ENCODE data around the gene SAMD13.

The SAMD13 gene

DNA sequence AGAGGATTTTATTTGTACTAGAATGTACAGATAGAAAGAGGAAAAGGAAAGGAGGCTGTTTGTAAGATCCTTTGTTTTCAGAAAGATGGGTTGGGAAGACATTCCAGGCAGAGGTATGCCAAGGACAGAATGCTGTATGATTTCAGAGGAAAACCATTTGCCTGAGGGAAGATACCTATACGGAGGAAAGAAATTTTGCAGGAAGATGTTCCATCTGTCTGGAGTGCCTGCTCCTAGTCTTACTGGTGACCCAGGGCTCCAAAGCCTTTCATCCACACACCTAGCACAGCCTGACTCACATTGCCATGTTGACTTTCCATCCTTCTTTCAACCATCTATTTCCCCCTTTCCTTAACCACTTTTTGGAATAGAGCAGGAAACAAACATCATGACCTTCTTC lies 18.2 kb downstream of the SAMD13 start:
- H3K4me3 ChIP-seq (ENCODE audit: low read depth, low read length), result no peak overlapping the region
- in situ Hi-C loops (cut with HindIII; ENCODE audit: low sequenced_read_pairs), result no loop called here
- DNase-seq (ENCODE audit: low read depth, low spot score), result no peak
- TF ChIP-seq, protein P1, sequence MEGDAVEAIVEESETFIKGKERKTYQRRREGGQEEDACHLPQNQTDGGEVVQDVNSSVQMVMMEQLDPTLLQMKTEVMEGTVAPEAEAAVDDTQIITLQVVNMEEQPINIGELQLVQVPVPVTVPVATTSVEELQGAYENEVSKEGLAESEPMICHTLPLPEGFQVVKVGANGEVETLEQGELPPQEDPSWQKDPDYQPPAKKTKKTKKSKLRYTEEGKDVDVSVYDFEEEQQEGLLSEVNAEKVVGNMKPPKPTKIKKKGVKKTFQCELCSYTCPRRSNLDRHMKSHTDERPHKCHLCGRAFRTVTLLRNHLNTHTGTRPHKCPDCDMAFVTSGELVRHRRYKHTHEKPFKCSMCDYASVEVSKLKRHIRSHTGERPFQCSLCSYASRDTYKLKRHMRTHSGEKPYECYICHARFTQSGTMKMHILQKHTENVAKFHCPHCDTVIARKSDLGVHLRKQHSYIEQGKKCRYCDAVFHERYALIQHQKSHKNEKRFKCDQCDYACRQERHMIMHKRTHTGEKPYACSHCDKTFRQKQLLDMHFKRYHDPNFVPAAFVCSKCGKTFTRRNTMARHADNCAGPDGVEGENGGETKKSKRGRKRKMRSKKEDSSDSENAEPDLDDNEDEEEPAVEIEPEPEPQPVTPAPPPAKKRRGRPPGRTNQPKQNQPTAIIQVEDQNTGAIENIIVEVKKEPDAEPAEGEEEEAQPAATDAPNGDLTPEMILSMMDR (IDR thresholded peaks at IDR 0.05; ENCODE audit: low read depth, low read length), result no peak

DNA sequence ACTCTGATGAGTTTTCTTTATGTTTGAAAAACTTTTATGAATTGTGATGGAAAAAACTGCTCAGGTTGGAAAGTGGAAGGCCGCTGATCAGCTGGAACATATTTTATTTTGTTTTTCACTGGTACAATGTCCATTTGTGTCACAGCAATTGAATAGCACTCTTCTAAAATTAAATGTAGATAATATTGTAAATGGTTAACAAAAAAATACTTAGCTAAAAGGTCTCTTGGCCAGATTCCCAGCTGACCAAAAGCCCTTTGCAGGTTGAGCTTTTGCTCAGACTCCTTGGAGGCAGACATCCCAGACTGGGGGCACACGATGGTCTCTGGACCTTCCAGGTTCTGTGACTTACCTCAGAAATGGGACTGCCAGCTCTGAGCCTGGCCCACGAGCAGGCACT lies 26.3 kb downstream of the SAMD13 start:
- in situ Hi-C loops (cut with HindIII; ENCODE audit: low sequenced_read_pairs), result no loop called here
- no peak for DNase-seq (ENCODE audit: low read depth, low spot score)
- TF ChIP-seq, protein P1 (IDR thresholded peaks at IDR 0.05; ENCODE audit: low read depth, low read length), result no peak
- H3K4me3 ChIP-seq (ENCODE audit: low read depth, low read length), result no peak overlapping the region

DNA sequence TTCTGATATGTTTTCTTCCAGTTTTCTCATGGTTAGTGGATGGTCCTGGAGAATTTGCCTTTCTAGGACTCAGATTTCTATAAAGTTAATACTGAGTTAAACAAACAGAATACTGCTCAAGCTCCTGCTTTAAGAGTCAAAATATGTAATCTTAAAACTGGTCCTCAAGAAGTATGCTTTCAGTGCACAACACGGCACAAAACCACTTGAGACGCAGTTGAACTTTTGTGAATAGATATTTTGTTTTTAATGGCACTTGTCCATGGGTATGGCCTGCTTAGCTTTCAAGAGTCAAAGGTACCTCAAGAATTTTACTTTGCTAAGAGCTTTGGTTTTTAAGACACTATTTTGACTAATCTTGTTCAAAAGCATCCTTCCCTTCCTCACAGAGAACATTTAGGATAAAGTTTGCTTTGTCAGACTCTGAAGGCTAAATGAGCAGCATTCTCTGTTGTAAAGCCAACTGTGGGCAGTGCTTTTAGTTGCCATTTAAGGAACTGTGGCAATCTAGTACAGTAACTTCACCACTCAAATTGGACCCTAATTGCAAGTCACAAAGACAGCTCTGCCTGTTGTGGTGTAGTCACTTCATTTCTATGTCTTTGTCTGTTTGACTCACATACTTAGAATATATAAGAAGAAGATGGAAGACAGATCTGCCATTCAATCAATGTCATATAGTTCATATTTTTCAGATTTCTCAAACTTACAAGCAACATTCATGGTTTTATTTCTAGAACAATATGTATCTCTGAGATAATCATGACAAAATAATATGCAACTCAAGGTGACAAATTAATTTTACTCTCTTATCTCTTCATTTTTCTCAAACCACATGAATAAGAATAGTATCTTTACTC lies 28.8 kb downstream of the SAMD13 start:
- TF ChIP-seq, protein P1 (IDR thresholded peaks at IDR 0.05; ENCODE audit: low read depth, low read length), result no peak
- no peak overlapping the region for H3K4me3 ChIP-seq (ENCODE audit: low read depth, low read length)
- peak; percentile 8 for DNase-seq (ENCODE audit: low read depth, low spot score)
- in situ Hi-C loops (cut with HindIII; ENCODE audit: low sequenced_read_pairs), result no loop called here

DNA sequence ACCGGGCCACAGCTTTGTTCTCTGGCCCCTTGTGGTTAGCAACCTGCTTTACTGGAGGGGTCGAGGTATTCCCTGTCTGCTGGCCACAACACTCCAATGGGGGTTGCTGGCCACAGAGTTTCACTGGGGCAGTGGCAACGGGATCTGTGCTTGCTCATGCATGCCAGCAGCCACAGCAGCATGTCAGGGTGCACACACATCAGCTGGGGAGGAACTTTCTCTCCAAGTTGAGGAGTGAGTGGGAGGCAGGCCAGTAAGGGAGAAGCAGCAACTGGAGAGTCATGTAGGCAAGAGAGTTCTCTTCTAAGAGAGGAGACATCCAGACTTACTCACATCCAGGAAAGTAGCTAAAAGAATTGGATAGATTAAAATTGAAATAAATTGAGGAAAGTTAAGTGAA lies 38.0 kb downstream of the SAMD13 start:
- H3K4me3 ChIP-seq (ENCODE audit: low read depth, low read length), result no peak overlapping the region
- peak; percentile 32 for DNase-seq (ENCODE audit: low read depth, low spot score)
- TF ChIP-seq, protein P1 (IDR thresholded peaks at IDR 0.05; ENCODE audit: low read depth, low read length), result no peak
- in situ Hi-C loops (cut with HindIII; ENCODE audit: low sequenced_read_pairs), result no loop called here

DNA sequence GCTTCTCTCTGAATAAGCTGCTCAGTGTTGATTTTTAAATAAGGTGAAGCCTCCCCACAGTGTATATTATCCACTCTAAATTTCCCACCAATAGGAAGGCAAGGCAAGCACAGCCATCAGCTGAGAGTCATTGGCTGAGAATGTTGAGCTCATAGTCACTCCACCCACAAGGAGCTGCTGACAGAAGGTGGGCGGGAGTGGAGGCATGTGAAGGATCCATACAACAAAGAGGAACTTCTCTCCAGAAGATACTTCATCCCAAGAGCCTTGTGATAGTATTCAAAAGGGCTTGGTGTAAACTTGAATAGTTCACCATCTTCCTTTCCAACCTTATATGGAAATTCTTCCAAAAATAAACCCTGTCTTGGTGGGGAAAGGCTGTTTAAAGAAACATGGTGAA lies 42.8 kb downstream of the SAMD13 start:
- peak; percentile 37 for DNase-seq (ENCODE audit: low read depth, low spot score)
- in situ Hi-C loops (cut with HindIII; ENCODE audit: low sequenced_read_pairs), result no loop called here
- TF ChIP-seq, protein P1 (IDR thresholded peaks at IDR 0.05; ENCODE audit: low read depth, low read length), result no peak
- H3K4me3 ChIP-seq (ENCODE audit: low read depth, low read length), result no peak overlapping the region

DNA sequence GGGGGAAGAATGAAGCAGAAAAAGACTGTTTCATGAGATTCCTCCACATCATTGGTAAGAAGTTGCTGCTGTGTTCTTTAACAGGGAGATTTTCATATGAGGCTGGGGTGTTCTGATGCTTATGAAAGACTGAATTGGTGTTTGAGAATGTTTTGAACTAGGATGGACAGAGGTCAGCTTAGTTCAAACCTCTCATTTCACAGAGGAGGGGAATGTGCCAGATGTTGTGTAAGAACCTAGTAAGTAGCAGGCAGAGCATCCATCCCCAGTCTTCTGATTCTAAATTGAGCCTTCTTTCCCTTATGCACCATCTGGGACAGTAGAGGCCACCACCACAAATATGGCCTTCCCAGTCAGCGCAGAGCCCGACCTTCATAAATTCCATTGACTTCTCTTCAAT lies 43.7 kb downstream of the SAMD13 start:
- TF ChIP-seq, protein P1 (IDR thresholded peaks at IDR 0.05; ENCODE audit: low read depth, low read length), result no peak
- in situ Hi-C loops (cut with HindIII; ENCODE audit: low sequenced_read_pairs), result no loop called here
- DNase-seq (ENCODE audit: low read depth, low spot score), result no peak
- H3K4me3 ChIP-seq (ENCODE audit: low read depth, low read length), result no peak overlapping the region

All from astrocyte of the spinal cord (primary cell).